B cell (primary cell): Measurements from ENCODE around the gene ENDOU. TPM values are rescaled to one million over a fixed set of nuclear protein-coding genes. Genes with fewer than 3 reads are reported as not detected.

Experiments
- ATAC-seq: fragments of 200-7000 bp; cut with Tn5 transposase; one replicate; pipeline ENCODE4 v1.10.0; 2021; ENCODE audit warnings: low read depth, mild to moderate bottlenecking, moderate number of reproducible peaks, moderate library complexity
- CTCF ChIA-PET: fragments of 350-600 bp; sonication (Branson Sonifier 250); formaldehyde crosslinking; loops from one replicate; lab custom pipeline; 2021; ENCODE audit warnings: antibody characterized with exemption, inconsistent platforms; lab: Charles Lee
- POLR2A ChIA-PET: fragments of 350-600 bp; sonication (Branson Sonifier 250); formaldehyde crosslinking; loops from one replicate; lab custom pipeline; 2021; ENCODE audit warnings: antibody characterized with exemption; lab: Charles Lee
- DNase-seq: peaks from one replicate; pipeline ENCODE4 v3.0.0; 2013
- H2AFZ ChIP-seq: 2 replicates; pipeline ENCODE4 v1.6.1; 2012; ENCODE audit warnings: mild to moderate bottlenecking, low read depth, low read length; ENCODE audit not compliant: insufficient read depth, poor library complexity, severe bottlenecking
- H3K27ac ChIP-seq, 2 donors: 1 replicate in 1 of 2; 2 replicates in 1 of 2; pipeline ENCODE4 v1.5.1; 2012 to 2013; ENCODE audit warnings: low read length in 2 of 2, mild to moderate bottlenecking in 2 of 2, moderate library complexity in 1 of 2
- H3K27me3 ChIP-seq, 4 experiments: fragments of 200-600 bp in 1 of 4; sonication (generic) in 1 of 4; replicated peaks in 1 of 4; 1 replicate in 2 of 4; 2 replicates in 2 of 4; pipeline versions ENCODE4 v1.6.1 to v1.7.0; 2013 to 2016; ENCODE audit warnings: low read length in 3 of 4, mild to moderate bottlenecking in 2 of 4, mixed read lengths in 1 of 4, moderate library complexity in 1 of 4; ENCODE audit not compliant: insufficient read depth in 4 of 4, control insufficient read depth in 3 of 4; ENCODE audit errors: control extremely low read depth in 1 of 4
- H3K36me3 ChIP-seq, 2 experiments: replicated peaks in 1 of 2; 1 replicate in 1 of 2; 2 replicates in 1 of 2; pipeline versions ENCODE4 v1.6.1 to v1.7.1; 2013; ENCODE audit warnings: low read length in 1 of 2; ENCODE audit not compliant: insufficient read depth in 2 of 2, control insufficient read depth in 1 of 2; ENCODE audit errors: control extremely low read depth in 1 of 2, extremely low read depth in 1 of 2
- H3K4me1 ChIP-seq, 2 donors: fragments of 200-600 bp in 1 of 2; sonication (generic) in 1 of 2; 1 replicate in 1 of 2; 2 replicates in 1 of 2; pipeline versions ENCODE4 v1.5.1 to v1.6.1; 2013 to 2017; ENCODE audit warnings: low read length in 2 of 2; ENCODE audit not compliant: control insufficient read depth in 2 of 2, insufficient read depth in 2 of 2
- H3K4me2 ChIP-seq: replicated peaks from 2 replicates; pipeline ENCODE3; 2012; ENCODE audit warnings: mild to moderate bottlenecking, low read depth, low read length; ENCODE audit not compliant: poor library complexity, severe bottlenecking
- H3K4me3 ChIP-seq, 5 experiments: fragments of 200-600 bp in 1 of 5; sonication (generic) in 1 of 5; 1 replicate in 3 of 5; 2 replicates in 2 of 5; pipeline versions ENCODE4 v1.5.1 to v1.7.0; 2011 to 2016; ENCODE audit warnings: low read length in 4 of 5, mild to moderate bottlenecking in 4 of 5, low read depth in 2 of 5, control low read depth in 1 of 5, moderate library complexity in 1 of 5; ENCODE audit not compliant: insufficient read depth in 1 of 5; ENCODE audit errors: control extremely low read depth in 1 of 5, extremely low read depth in 1 of 5
- H3K79me2 ChIP-seq: fragments of 200-600 bp; sonication (generic); one replicate; pipeline ENCODE4 v1.6.0; 2016; ENCODE audit warnings: low read length; ENCODE audit not compliant: control insufficient read depth, insufficient read depth
- H3K9ac ChIP-seq: fragments of 200-600 bp; sonication (generic); 2 replicates; pipeline ENCODE4 v1.6.1; 2017; ENCODE audit warnings: mild to moderate bottlenecking, low read length, moderate library complexity
- H3K9me3 ChIP-seq, 3 donors: one replicate each; pipeline versions ENCODE4 v1.6.1 to v1.7.1; 2013; ENCODE audit warnings: low read length in 2 of 3; ENCODE audit not compliant: control insufficient read depth in 2 of 3, insufficient read depth in 1 of 3; ENCODE audit errors: control extremely low read depth in 1 of 3
- H4K20me1 ChIP-seq: 2 replicates; pipeline ENCODE4 v1.6.0; 2012; ENCODE audit warnings: mild to moderate bottlenecking, low read length; ENCODE audit not compliant: insufficient read depth, control insufficient read depth, poor library complexity, severe bottlenecking
- H3K27ac Mint-ChIP-seq: one replicate; pipeline ENCODE4 v1.8.0; 2021; ENCODE audit warnings: mixed read lengths
- H3K27me3 Mint-ChIP-seq: one replicate; pipeline ENCODE4 v1.8.0; 2021; ENCODE audit warnings: mixed read lengths
- H3K4me1 Mint-ChIP-seq: one replicate; pipeline ENCODE4 v1.8.0; 2021; ENCODE audit warnings: mixed read lengths
- H3K4me3 Mint-ChIP-seq: one replicate; pipeline ENCODE4 v1.8.0; 2021; ENCODE audit warnings: mixed read lengths
- H3K9me3 Mint-ChIP-seq: one replicate; pipeline ENCODE4 v1.8.0; 2022; ENCODE audit warnings: mixed read lengths; ENCODE audit not compliant: insufficient read depth
- CTCF ChIP-seq: fragments of 200-600 bp; IDR thresholded peaks from one replicate; pipeline ENCODE4 v1.8.0; 2022; ENCODE audit warnings: antibody characterized with exemption, mild to moderate bottlenecking
- EZH2 ChIP-seq: IDR thresholded peaks from 2 replicates; pipeline ENCODE4 v1.6.1; 2012; ENCODE audit warnings: borderline replicate concordance, low read depth, mild to moderate bottlenecking, moderate library complexity, low read length; ENCODE audit not compliant: insufficient read depth, poor library complexity, severe bottlenecking
- WGBS: methylation state at CpG from one replicate; pipeline ENCODE4 v1.1.5; 2013; ENCODE audit warnings: missing lambda C conversion rate; ENCODE audit not compliant: insufficient coverage; 5-methylcytosine and 5-hydroxymethylcytosine counted together
- intact Hi-C: fragments of 100-400 bp; cut with micrococcal nuclease; formaldehyde crosslinking; loops from one replicate; pipeline ENCODE4 v1.10.0; 2022
- polyA minus RNA-seq: library from RNA; depleted of rRNA, polyadenylated mRNA; stranded (reverse); fragments of >200 nt; gene quantifications from 2 replicates; pipeline ENCODE4 v1.2.3, GENCODE V29; 2012
- polyA plus RNA-seq: library from polyadenylated mRNA; depleted of rRNA; stranded (reverse); fragments of >200 nt; gene quantifications from 2 replicates; pipeline ENCODE4 v1.2.3, GENCODE V29; 2012
- total RNA-seq, 2 donors: library from RNA; stranded (reverse); fragments of 120-200 nt in 1 of 2; gene quantifications; 1 replicate in 1 of 2; 2 replicates in 1 of 2; pipeline versions ENCODE4 v1.2.3 to v1.2.4, GENCODE V29; 2013 to 2022

Gene ENDOU
- total RNA-seq: not detected in 2 replicates
- 0.05 TPM for total RNA-seq (2013)
- 0.03 and 0.14 TPM in 2 replicates for polyA plus RNA-seq
- polyA minus RNA-seq: not detected in 2 replicates

DNA sequence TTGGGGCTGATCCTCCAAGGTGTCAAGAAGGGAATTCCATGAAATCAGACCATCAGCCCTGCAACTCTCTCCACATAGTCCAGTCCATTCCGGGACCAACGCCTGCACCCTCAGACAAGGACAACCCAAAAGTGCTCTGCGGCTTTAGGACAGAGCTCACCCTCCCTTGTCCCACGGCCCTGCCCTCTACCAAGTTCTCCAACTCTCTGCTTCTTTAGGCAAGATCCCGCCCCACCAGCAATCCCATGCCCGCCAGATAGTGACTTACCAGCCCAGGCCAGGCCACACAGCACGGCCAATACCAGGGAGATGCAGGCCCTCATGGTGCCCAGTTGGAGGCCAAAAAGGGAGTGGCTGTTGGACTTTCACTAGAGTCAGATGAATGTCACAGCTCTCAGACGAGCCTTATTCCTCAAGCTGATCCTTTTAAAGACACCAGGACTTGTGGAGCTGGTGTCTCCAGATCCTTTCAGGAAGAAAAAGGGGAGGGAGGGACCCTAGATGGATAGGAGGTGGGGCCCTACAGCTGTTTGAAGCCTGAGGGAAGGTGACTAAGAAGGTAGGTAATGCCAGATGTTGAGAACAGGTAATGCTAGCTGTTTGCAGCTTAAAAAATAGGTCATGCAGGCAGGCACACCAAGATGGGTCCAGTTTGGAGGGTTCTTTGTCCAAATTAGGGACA lies at the start of gene ENDOU:
TSS of gene ENDOU (minus strand) at position 400 of the 682 bp plus-strand sequence. CDS start at position 323, 77 bp downstream.
- CTCF ChIA-PET: interaction anchor here (1.1 to 23.9 kb wide), 7 partner anchors 10 to 238 kb away, joined by 3 to 584 read pairs (median 15); partner anchors contain the start of genes SLC48A1 and TMEM106C
- TF ChIP-seq EZH2 (no peak), CTCF (no peak)
- H3K4me3 ChIP-seq: no peak within 1 kb of the TSS
- no peaks in the 10 kb centered on the region for H3K27me3 ChIP-seq
- no peak within 1 kb of the TSS for H3K9ac ChIP-seq
- no peaks in the 10 kb centered on the region for H3K9me3 Mint-ChIP-seq
- peak within 1 kb of the TSS; percentile 18 for H3K4me2 ChIP-seq
- DNase-seq (no peak), ATAC-seq (no peak)
- H3K27ac ChIP-seq: no peak within 1 kb of the TSS
- peaks cover 24% of the 10 kb centered on the region for H3K4me1 Mint-ChIP-seq
- peaks cover 0 to 5% of the 10 kb centered on the region in 2 experiments for H3K36me3 ChIP-seq
- 98% methylated on average over 7 of the region's 8 CpGs for WGBS
- H3K79me2 ChIP-seq: no peaks in the 10 kb centered on the region
- H4K20me1 ChIP-seq: no peaks in the 10 kb centered on the region
- peak within 1 kb of the TSS; percentile 5 for H3K4me3 Mint-ChIP-seq
- intact Hi-C loops: no loop called here
- H2AFZ ChIP-seq: no peak within 1 kb of the TSS
- no peaks in the 10 kb centered on the region for H3K9me3 ChIP-seq
- H3K27me3 Mint-ChIP-seq: no peaks in the 10 kb centered on the region
- POLR2A ChIA-PET: interaction anchor here (1.8 kb wide), 1 partner anchor 16 kb away, joined by 6 read pairs; no protein-coding TSS in a partner anchor
- peaks cover 9 to 20% of the 10 kb centered on the region in 2 donors for H3K4me1 ChIP-seq
- H3K27ac Mint-ChIP-seq: peak within 1 kb of the TSS; percentile 56

GRCh38 chr12:47774663-47775062 lies 49.4 kb upstream of the ENDOU start:
- peak overlapping the region; percentile 37 for H3K27ac Mint-ChIP-seq
- TF ChIP-seq EZH2: no peak
- Histone ChIP-seq H3K4me2 (peak overlapping the region; percentile 84), H3K36me3 (no peaks in the 10 kb centered on the region), H3K27me3 (no peaks in the 10 kb centered on the region), H3K4me1 (peaks cover 6 to 27% of the 10 kb centered on the region in 2 donors), H3K4me3 (no peak overlapping the region), H3K9ac (no peak overlapping the region), H3K27ac (no peak overlapping the region), H3K9me3 (no peaks in the 10 kb centered on the region), H4K20me1 (peaks cover 33% of the 10 kb centered on the region), H2AFZ (no peak overlapping the region), H3K79me2 (peaks cover 28% of the 10 kb centered on the region)
- no peak for ATAC-seq
- 91% methylated on average over 7 of the region's 7 CpGs for WGBS
- no peak for DNase-seq
- ChIA-PET CTCF (interaction anchor here (1.0 to 20.0 kb wide), 8 partner anchors 6 to 123 kb away, joined by 3 to 584 read pairs (median 150); partner anchors contain the start of genes ENDOU, HDAC7, RAPGEF3 and RPAP3), POLR2A (interaction anchor here (2.0 kb wide), 1 partner anchor 64 kb away, joined by 6 read pairs; no protein-coding TSS in a partner anchor)
- H3K4me3 Mint-ChIP-seq: peak overlapping the region; percentile 93
- peaks cover 31% of the 10 kb centered on the region for H3K4me1 Mint-ChIP-seq
- no peaks in the 10 kb centered on the region for H3K9me3 Mint-ChIP-seq
- H3K27me3 Mint-ChIP-seq: no peaks in the 10 kb centered on the region
- intact Hi-C loops: no loop called here
